ENCODE measurements around the gene SIRT1. TPM values are rescaled to one million over a fixed set of nuclear protein-coding genes. Genes with fewer than 3 reads are reported as not detected.
A peak's percentile ranks its signal among the peaks of the same experiment; 100 is the strongest.

SIRT1 gene
- total and polyA plus RNA-seq, 9 of the 15 experiments (the other 6 are each of a cell fraction or from before 2014, with no cell fraction given): 7.8 to 25.8 (median 19.1) TPM

DNA sequence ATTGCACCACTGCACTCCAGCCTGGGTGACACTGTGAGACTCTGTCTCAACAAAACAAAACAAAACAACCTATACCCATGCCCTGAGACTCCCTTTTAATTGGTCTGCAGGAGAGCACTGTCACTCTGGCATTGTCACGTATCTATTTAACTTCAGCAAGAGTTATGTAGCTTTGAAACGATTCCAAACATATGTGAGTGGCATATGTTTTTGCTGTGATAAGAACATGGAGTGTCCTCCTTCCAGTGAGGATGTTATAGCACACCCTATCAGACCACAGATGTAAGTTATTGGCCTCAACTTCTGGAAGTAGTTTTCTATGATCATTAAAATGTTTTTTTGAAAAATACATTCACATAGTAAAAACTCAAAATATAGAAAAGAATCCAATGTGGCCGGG, 30.9 kb upstream of the SIRT1 start (continued):
- TF ChIP-seq, protein P1, sequence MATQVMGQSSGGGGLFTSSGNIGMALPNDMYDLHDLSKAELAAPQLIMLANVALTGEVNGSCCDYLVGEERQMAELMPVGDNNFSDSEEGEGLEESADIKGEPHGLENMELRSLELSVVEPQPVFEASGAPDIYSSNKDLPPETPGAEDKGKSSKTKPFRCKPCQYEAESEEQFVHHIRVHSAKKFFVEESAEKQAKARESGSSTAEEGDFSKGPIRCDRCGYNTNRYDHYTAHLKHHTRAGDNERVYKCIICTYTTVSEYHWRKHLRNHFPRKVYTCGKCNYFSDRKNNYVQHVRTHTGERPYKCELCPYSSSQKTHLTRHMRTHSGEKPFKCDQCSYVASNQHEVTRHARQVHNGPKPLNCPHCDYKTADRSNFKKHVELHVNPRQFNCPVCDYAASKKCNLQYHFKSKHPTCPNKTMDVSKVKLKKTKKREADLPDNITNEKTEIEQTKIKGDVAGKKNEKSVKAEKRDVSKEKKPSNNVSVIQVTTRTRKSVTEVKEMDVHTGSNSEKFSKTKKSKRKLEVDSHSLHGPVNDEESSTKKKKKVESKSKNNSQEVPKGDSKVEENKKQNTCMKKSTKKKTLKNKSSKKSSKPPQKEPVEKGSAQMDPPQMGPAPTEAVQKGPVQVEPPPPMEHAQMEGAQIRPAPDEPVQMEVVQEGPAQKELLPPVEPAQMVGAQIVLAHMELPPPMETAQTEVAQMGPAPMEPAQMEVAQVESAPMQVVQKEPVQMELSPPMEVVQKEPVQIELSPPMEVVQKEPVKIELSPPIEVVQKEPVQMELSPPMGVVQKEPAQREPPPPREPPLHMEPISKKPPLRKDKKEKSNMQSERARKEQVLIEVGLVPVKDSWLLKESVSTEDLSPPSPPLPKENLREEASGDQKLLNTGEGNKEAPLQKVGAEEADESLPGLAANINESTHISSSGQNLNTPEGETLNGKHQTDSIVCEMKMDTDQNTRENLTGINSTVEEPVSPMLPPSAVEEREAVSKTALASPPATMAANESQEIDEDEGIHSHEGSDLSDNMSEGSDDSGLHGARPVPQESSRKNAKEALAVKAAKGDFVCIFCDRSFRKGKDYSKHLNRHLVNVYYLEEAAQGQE (IDR thresholded peaks at IDR 0.05; ENCODE audit: borderline replicate concordance): peak; percentile 26; the same call in 1 of the 2 replicates
- TF ChIP-seq, protein P1 (CRISPR knock-in tag; IDR thresholded peaks at IDR 0.05; ENCODE audit: low read depth): no peak
- TF ChIP-seq CTBP1 (IDR thresholded peaks at IDR 0.05; ENCODE audit: borderline replicate concordance) (peak; percentile 33; the same call in 1 of the 2 replicates), RAD51 (IDR thresholded peaks at IDR 0.05; ENCODE audit: borderline replicate concordance, low read depth) (no peak), NFIC (IDR thresholded peaks at IDR 0.05) (peak; percentile 89), CBFA2T2 (conservative IDR thresholded peaks at IDR 0.05) (peak; percentile 73), ATF1 (CRISPR knock-in tag; IDR thresholded peaks at IDR 0.05) (no peak), ATF1 (tag; IDR thresholded peaks at IDR 0.05) (peak; percentile 25; the same call in 1 of the 2 replicates)
- TF ChIP-seq, protein P2, sequence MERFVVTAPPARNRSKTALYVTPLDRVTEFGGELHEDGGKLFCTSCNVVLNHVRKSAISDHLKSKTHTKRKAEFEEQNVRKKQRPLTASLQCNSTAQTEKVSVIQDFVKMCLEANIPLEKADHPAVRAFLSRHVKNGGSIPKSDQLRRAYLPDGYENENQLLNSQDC (CRISPR knock-in tag; IDR thresholded peaks at IDR 0.05): no peak
- TF ChIP-seq, protein P3, sequence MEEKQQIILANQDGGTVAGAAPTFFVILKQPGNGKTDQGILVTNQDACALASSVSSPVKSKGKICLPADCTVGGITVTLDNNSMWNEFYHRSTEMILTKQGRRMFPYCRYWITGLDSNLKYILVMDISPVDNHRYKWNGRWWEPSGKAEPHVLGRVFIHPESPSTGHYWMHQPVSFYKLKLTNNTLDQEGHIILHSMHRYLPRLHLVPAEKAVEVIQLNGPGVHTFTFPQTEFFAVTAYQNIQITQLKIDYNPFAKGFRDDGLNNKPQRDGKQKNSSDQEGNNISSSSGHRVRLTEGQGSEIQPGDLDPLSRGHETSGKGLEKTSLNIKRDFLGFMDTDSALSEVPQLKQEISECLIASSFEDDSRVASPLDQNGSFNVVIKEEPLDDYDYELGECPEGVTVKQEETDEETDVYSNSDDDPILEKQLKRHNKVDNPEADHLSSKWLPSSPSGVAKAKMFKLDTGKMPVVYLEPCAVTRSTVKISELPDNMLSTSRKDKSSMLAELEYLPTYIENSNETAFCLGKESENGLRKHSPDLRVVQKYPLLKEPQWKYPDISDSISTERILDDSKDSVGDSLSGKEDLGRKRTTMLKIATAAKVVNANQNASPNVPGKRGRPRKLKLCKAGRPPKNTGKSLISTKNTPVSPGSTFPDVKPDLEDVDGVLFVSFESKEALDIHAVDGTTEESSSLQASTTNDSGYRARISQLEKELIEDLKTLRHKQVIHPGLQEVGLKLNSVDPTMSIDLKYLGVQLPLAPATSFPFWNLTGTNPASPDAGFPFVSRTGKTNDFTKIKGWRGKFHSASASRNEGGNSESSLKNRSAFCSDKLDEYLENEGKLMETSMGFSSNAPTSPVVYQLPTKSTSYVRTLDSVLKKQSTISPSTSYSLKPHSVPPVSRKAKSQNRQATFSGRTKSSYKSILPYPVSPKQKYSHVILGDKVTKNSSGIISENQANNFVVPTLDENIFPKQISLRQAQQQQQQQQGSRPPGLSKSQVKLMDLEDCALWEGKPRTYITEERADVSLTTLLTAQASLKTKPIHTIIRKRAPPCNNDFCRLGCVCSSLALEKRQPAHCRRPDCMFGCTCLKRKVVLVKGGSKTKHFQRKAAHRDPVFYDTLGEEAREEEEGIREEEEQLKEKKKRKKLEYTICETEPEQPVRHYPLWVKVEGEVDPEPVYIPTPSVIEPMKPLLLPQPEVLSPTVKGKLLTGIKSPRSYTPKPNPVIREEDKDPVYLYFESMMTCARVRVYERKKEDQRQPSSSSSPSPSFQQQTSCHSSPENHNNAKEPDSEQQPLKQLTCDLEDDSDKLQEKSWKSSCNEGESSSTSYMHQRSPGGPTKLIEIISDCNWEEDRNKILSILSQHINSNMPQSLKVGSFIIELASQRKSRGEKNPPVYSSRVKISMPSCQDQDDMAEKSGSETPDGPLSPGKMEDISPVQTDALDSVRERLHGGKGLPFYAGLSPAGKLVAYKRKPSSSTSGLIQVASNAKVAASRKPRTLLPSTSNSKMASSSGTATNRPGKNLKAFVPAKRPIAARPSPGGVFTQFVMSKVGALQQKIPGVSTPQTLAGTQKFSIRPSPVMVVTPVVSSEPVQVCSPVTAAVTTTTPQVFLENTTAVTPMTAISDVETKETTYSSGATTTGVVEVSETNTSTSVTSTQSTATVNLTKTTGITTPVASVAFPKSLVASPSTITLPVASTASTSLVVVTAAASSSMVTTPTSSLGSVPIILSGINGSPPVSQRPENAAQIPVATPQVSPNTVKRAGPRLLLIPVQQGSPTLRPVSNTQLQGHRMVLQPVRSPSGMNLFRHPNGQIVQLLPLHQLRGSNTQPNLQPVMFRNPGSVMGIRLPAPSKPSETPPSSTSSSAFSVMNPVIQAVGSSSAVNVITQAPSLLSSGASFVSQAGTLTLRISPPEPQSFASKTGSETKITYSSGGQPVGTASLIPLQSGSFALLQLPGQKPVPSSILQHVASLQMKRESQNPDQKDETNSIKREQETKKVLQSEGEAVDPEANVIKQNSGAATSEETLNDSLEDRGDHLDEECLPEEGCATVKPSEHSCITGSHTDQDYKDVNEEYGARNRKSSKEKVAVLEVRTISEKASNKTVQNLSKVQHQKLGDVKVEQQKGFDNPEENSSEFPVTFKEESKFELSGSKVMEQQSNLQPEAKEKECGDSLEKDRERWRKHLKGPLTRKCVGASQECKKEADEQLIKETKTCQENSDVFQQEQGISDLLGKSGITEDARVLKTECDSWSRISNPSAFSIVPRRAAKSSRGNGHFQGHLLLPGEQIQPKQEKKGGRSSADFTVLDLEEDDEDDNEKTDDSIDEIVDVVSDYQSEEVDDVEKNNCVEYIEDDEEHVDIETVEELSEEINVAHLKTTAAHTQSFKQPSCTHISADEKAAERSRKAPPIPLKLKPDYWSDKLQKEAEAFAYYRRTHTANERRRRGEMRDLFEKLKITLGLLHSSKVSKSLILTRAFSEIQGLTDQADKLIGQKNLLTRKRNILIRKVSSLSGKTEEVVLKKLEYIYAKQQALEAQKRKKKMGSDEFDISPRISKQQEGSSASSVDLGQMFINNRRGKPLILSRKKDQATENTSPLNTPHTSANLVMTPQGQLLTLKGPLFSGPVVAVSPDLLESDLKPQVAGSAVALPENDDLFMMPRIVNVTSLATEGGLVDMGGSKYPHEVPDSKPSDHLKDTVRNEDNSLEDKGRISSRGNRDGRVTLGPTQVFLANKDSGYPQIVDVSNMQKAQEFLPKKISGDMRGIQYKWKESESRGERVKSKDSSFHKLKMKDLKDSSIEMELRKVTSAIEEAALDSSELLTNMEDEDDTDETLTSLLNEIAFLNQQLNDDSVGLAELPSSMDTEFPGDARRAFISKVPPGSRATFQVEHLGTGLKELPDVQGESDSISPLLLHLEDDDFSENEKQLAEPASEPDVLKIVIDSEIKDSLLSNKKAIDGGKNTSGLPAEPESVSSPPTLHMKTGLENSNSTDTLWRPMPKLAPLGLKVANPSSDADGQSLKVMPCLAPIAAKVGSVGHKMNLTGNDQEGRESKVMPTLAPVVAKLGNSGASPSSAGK (IDR thresholded peaks at IDR 0.05): peak; percentile 15; the same call in 1 of the 2 replicates

Measured in K562 (cell line).